HepG2 (cell line): ENCODE results near the gene TXNIP. TPM values are rescaled to one million over a fixed set of nuclear protein-coding genes. Genes with fewer than 3 reads are reported as not detected.

ENCODE experiments used
- ATM ChIP-seq: fragments of 450-650 bp; IDR thresholded peaks from 2 replicates; pipeline ENCODE4 v1.7.1; 2017; ENCODE audit warnings: mild to moderate bottlenecking, borderline replicate concordance
- ETV6 ChIP-seq: sonication (generic); formaldehyde crosslinking; conservative IDR thresholded peaks from 2 replicates; pipeline ENCODE4 v1.4.0; 2020; ENCODE audit warnings: missing genetic modification reagents
- FOSL2 ChIP-seq: sonication (generic); formaldehyde crosslinking; IDR thresholded peaks from 2 replicates; pipeline ENCODE4 v1.4.0; 2020; ENCODE audit warnings: missing genetic modification reagents
- IKZF4 ChIP-seq: sonication (generic); formaldehyde crosslinking; IDR thresholded peaks from 2 replicates; pipeline ENCODE4 v1.5.1; 2020; ENCODE audit warnings: borderline replicate concordance, mild to moderate bottlenecking, low read depth, missing genetic modification reagents; ENCODE audit errors: not compliant biosample characterization
- MIER3 ChIP-seq: IDR thresholded peaks from 2 replicates; pipeline ENCODE4 v1.6.1; 2016; ENCODE audit warnings: missing compliant biosample characterization, borderline replicate concordance
- NKX3-1 ChIP-seq: sonication (generic); formaldehyde crosslinking; IDR thresholded peaks from 2 replicates; pipeline ENCODE4 v1.5.0; 2020; ENCODE audit warnings: missing genetic modification reagents
- STAG1 ChIP-seq: sonication (generic); formaldehyde crosslinking; IDR thresholded peaks from 2 replicates; pipeline ENCODE4 v1.4.0; 2020; ENCODE audit warnings: missing genetic modification reagents
- TSC22D2 ChIP-seq: sonication (generic); formaldehyde crosslinking; IDR thresholded peaks from 2 replicates; pipeline ENCODE4 v1.5.1; 2020; ENCODE audit warnings: missing genetic modification reagents, mild to moderate bottlenecking, borderline replicate concordance
- ZBTB20 ChIP-seq: sonication (generic); formaldehyde crosslinking; IDR thresholded peaks from 2 replicates; pipeline ENCODE4 v1.8.1; 2023; ENCODE audit warnings: missing genetic modification reagents, low read depth, mild to moderate bottlenecking, borderline replicate concordance
- ZBTB21 ChIP-seq: sonication (generic); formaldehyde crosslinking; IDR thresholded peaks from 2 replicates; pipeline ENCODE4 v1.4.0; 2020; ENCODE audit warnings: missing genetic modification reagents
- ZBTB3 ChIP-seq: sonication (generic); formaldehyde crosslinking; IDR thresholded peaks from 2 replicates; pipeline ENCODE4 v1.4.0; 2020; ENCODE audit warnings: low read depth, mild to moderate bottlenecking, moderate library complexity, missing genetic modification reagents, borderline replicate concordance
- ZNF333 ChIP-seq: sonication (generic); formaldehyde crosslinking; IDR thresholded peaks from 2 replicates; pipeline ENCODE4 v1.4.0; 2020; ENCODE audit warnings: mild to moderate bottlenecking, missing genetic modification reagents, borderline replicate concordance
- ZNF367 ChIP-seq: sonication (generic); formaldehyde crosslinking; IDR thresholded peaks from 2 replicates; pipeline ENCODE4 v1.4.0; 2020; ENCODE audit warnings: missing genetic modification reagents, borderline replicate concordance
- ZNF441 ChIP-seq: sonication (generic); formaldehyde crosslinking; IDR thresholded peaks from 2 replicates; pipeline ENCODE4 v1.7.0; 2021; ENCODE audit warnings: missing genetic modification reagents, borderline replicate concordance
- ZNF501 ChIP-seq: sonication (generic); formaldehyde crosslinking; IDR thresholded peaks from 2 replicates; pipeline ENCODE4 v1.5.1; 2020; ENCODE audit warnings: mild to moderate bottlenecking, moderate library complexity, missing genetic modification reagents
- ZNF747 ChIP-seq: sonication (generic); formaldehyde crosslinking; IDR thresholded peaks from 2 replicates; pipeline ENCODE4 v1.8.1; 2023; ENCODE audit warnings: missing genetic modification reagents, mild to moderate bottlenecking, borderline replicate concordance
- ZNF850 ChIP-seq: sonication (generic); formaldehyde crosslinking; conservative IDR thresholded peaks from 2 replicates; pipeline ENCODE4 v1.9.0; 2021; ENCODE audit warnings: mild to moderate bottlenecking, missing genetic modification reagents
- polyA plus RNA-seq, 8 experiments: library from polyadenylated mRNA; depleted of rRNA in 3 of 8; stranded (reverse) in 7 of 8; unstranded in 1 of 8; fragments of >200 nt; fragmentation: Illumina TruSeq in 4 of 8; extraction: Trizol in 4 of 8; gene quantifications; 2 replicates each; pipeline versions ENCODE4 v1.2.1 to v1.2.3, GENCODE V29; 2011 to 2016; ENCODE audit warnings: low read depth in 4 of 8, missing spikeins in 1 of 8, mixed read lengths in 1 of 8; ENCODE audit not compliant: insufficient read depth in 1 of 8
- total RNA-seq, 5 experiments: library from RNA; depleted of rRNA; stranded (reverse); fragments of >200 nt; fragmentation: Illumina TruSeq; extraction: Trizol; gene quantifications; 2 replicates each; pipeline ENCODE4 v1.2.3, GENCODE V29; 2016; ENCODE audit warnings: low read depth in 1 of 5
- TF ChIP-seq, protein P1 (sequence below): sonication (generic); formaldehyde crosslinking; IDR thresholded peaks from 2 replicates; pipeline ENCODE4 v1.4.0; 2020; ENCODE audit warnings: missing genetic modification reagents
- TF ChIP-seq, protein P2 (sequence below): sonication (generic); formaldehyde crosslinking; IDR thresholded peaks from 2 replicates; pipeline ENCODE4 v1.4.0; 2020; ENCODE audit warnings: missing genetic modification reagents, borderline replicate concordance
- TF ChIP-seq, protein P3 (sequence below): sonication (generic); formaldehyde crosslinking; IDR thresholded peaks from 2 replicates; pipeline ENCODE4 v1.4.0; 2020; ENCODE audit warnings: mild to moderate bottlenecking, missing genetic modification reagents
- TF ChIP-seq, protein P4 (sequence below): sonication (generic); formaldehyde crosslinking; IDR thresholded peaks from 2 replicates; pipeline ENCODE4 v1.8.0; 2022; ENCODE audit warnings: mild to moderate bottlenecking, missing genetic modification reagents, moderate library complexity
- TF ChIP-seq, protein P5 (sequence below): IDR thresholded peaks from 2 replicates; pipeline ENCODE4 v1.6.1; 2018; ENCODE audit warnings: missing genetic modification reagents

Gene TXNIP
- total and polyA plus RNA-seq, 2 of the 13 experiments (the other 11 are each of a cell fraction or from before 2014, with no cell fraction given), result 24.4 to 237 TPM

DNA sequence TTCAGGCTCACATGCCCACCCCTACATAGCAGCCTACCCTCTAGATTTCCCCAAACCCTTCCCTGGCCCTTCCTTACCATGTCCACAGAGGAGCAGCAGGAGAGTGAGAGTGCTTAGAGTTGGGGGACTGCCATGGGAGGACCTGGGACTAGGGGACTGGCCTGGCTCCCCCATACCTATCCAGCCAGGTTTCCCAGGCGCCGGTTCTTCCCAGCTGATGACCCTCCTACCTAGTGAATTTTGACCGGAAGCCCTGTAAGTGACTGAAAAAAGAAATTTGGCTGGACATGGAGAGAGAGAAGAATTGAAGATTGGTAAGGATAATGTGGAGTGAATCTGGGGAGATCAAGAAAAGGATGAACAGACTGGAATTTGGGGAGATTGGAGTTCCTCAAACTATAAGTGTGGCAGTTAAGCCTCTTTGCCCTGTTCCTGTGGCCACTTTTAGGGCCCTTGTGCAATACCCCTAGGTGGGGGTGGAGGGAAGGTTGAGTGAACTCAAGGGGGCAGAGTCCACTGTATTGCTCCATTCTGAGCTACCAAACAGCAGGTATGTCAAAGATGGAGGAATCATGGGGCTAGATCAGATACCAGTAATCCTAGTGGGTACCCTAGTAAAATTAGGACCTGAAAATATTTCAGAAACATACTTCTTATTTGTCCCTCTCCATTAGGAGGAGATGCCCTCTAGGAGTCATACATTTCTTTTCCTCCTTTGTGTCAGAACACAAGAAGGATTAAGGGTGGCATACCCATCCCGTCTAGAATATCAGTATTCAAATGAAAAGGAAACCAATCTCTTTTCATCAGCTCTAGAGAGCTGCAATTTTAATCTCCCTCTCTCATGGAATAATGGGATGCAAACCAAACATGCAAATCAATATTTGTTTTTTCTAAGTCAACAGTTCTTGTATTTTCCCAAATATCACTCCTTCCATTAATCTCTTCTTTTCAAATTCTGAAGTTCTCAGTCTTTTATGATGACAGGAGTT is 24.0 kb upstream of the TXNIP start (continued):
- TF ChIP-seq TSC22D2 (CRISPR knock-in tag) (no peak), ZBTB20 (CRISPR knock-in tag) (no peak), MIER3 (CRISPR knock-in tag) (peak; percentile 36; the same call in 1 of the 2 replicates), IKZF4 (CRISPR knock-in tag) (no peak), ZNF501 (CRISPR knock-in tag) (no peak), ATM (no peak), ZNF850 (no peak), NKX3-1 (CRISPR knock-in tag) (no peak), STAG1 (CRISPR knock-in tag) (no peak), ZNF333 (CRISPR knock-in tag) (no peak), ETV6 (CRISPR knock-in tag) (no peak), FOSL2 (CRISPR knock-in tag) (peak; percentile 64), ZBTB3 (CRISPR knock-in tag) (no peak), ZNF367 (CRISPR knock-in tag) (no peak), ZBTB21 (CRISPR knock-in tag) (no peak), ZNF747 (CRISPR knock-in tag) (no peak), ZNF441 (CRISPR knock-in tag) (no peak)
- TF ChIP-seq, protein P1, sequence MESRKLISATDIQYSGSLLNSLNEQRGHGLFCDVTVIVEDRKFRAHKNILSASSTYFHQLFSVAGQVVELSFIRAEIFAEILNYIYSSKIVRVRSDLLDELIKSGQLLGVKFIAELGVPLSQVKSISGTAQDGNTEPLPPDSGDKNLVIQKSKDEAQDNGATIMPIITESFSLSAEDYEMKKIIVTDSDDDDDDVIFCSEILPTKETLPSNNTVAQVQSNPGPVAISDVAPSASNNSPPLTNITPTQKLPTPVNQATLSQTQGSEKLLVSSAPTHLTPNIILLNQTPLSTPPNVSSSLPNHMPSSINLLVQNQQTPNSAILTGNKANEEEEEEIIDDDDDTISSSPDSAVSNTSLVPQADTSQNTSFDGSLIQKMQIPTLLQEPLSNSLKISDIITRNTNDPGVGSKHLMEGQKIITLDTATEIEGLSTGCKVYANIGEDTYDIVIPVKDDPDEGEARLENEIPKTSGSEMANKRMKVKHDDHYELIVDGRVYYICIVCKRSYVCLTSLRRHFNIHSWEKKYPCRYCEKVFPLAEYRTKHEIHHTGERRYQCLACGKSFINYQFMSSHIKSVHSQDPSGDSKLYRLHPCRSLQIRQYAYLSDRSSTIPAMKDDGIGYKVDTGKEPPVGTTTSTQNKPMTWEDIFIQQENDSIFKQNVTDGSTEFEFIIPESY, result no peak
- TF ChIP-seq, protein P2, sequence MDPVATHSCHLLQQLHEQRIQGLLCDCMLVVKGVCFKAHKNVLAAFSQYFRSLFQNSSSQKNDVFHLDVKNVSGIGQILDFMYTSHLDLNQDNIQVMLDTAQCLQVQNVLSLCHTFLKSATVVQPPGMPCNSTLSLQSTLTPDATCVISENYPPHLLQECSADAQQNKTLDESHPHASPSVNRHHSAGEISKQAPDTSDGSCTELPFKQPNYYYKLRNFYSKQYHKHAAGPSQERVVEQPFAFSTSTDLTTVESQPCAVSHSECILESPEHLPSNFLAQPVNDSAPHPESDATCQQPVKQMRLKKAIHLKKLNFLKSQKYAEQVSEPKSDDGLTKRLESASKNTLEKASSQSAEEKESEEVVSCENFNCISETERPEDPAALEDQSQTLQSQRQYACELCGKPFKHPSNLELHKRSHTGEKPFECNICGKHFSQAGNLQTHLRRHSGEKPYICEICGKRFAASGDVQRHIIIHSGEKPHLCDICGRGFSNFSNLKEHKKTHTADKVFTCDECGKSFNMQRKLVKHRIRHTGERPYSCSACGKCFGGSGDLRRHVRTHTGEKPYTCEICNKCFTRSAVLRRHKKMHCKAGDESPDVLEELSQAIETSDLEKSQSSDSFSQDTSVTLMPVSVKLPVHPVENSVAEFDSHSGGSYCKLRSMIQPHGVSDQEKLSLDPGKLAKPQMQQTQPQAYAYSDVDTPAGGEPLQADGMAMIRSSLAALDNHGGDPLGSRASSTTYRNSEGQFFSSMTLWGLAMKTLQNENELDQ (CRISPR knock-in tag), result no peak
- TF ChIP-seq, protein P3, sequence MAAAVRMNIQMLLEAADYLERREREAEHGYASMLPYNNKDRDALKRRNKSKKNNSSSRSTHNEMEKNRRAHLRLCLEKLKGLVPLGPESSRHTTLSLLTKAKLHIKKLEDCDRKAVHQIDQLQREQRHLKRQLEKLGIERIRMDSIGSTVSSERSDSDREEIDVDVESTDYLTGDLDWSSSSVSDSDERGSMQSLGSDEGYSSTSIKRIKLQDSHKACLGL (CRISPR knock-in tag), result no peak
- TF ChIP-seq, protein P4, sequence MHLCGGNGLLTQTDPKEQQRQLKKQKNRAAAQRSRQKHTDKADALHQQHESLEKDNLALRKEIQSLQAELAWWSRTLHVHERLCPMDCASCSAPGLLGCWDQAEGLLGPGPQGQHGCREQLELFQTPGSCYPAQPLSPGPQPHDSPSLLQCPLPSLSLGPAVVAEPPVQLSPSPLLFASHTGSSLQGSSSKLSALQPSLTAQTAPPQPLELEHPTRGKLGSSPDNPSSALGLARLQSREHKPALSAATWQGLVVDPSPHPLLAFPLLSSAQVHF (CRISPR knock-in tag), result no peak
- TF ChIP-seq, protein P5, sequence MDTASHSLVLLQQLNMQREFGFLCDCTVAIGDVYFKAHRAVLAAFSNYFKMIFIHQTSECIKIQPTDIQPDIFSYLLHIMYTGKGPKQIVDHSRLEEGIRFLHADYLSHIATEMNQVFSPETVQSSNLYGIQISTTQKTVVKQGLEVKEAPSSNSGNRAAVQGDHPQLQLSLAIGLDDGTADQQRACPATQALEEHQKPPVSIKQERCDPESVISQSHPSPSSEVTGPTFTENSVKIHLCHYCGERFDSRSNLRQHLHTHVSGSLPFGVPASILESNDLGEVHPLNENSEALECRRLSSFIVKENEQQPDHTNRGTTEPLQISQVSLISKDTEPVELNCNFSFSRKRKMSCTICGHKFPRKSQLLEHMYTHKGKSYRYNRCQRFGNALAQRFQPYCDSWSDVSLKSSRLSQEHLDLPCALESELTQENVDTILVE (CRISPR knock-in tag), result no peak
